IPS-18c (cell line): ENCODE measurements around the gene FANCI.

Source experiments
- H3K4me3 ChIP-seq: 2 replicates; pipeline ENCODE4 v1.7.0; 2013; ENCODE audit warnings: low read depth, mild to moderate bottlenecking, low read length, moderate library complexity; ENCODE audit not compliant: insufficient read depth
- H3K9me3 ChIP-seq: one replicate; pipeline ENCODE4 v1.6.1; 2013; ENCODE audit warnings: mild to moderate bottlenecking, low read length, moderate library complexity; ENCODE audit not compliant: control insufficient read depth, insufficient read depth

The FANCI gene

GRCh38 chr15:89361451-89362202, 117.8 kb downstream of the FANCI start:
- peaks cover 16% of the 10 kb centered on the region for H3K9me3 ChIP-seq
- H3K4me3 ChIP-seq, result no peak overlapping the region

GRCh38 chr15:89362203-89363101, 118.7 kb downstream of the FANCI start:
- peaks cover 16% of the 10 kb centered on the region for H3K9me3 ChIP-seq
- no peak overlapping the region; the same call in 1 of the 2 replicates for H3K4me3 ChIP-seq

DNA sequence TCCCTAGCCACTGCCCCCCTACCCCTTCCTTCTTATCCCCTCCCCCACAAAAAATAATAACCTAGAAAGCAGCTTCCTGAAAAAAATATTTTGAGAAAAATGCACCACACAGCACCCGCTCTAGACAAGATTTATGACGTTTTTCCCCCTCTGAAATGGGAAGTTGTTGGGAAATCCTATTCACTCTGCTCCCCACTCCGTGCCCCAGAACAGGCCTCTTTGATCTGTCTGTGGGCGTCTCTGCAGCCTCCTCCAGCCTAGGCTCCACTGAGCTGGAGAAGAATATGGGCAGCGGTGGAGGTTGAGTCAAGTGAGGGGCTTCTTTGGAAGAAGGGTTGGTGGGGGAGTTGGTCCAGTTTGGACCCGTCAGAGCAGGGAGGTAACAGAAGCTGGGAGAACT, 119.4 kb downstream of the FANCI start:
- peaks cover 16% of the 10 kb centered on the region for H3K9me3 ChIP-seq
- no peak overlapping the region for H3K4me3 ChIP-seq

DNA sequence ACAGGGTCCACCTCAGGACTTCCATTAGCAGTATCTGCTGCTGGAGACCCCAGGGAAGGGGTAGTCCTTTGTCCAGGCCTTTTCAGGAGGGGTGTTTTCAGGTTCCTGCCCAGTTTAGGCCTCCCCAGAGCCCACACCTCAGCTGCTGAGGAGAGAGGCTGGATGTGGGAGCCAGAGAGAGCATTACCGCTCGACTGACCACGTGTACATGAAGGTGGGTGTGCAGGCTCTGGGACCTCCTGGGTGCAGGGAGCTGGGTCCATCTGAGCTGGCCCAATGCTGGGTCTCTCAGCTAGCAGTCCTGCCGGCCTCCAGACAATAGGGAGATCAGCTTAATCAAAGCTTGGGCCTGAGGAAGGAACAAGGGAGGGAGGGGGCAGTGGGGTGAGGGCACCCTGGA, 120.0 kb downstream of the FANCI start:
- Histone ChIP-seq H3K9me3 (peaks cover 16% of the 10 kb centered on the region), H3K4me3 (no peak overlapping the region)

- no peak overlapping the region for H3K4me3 ChIP-seq
- peaks cover 14% of the 10 kb centered on the region for H3K9me3 ChIP-seq
Observed at GRCh38 chr15:89364341-89364740, 120.6 kb downstream of the FANCI start.

DNA sequence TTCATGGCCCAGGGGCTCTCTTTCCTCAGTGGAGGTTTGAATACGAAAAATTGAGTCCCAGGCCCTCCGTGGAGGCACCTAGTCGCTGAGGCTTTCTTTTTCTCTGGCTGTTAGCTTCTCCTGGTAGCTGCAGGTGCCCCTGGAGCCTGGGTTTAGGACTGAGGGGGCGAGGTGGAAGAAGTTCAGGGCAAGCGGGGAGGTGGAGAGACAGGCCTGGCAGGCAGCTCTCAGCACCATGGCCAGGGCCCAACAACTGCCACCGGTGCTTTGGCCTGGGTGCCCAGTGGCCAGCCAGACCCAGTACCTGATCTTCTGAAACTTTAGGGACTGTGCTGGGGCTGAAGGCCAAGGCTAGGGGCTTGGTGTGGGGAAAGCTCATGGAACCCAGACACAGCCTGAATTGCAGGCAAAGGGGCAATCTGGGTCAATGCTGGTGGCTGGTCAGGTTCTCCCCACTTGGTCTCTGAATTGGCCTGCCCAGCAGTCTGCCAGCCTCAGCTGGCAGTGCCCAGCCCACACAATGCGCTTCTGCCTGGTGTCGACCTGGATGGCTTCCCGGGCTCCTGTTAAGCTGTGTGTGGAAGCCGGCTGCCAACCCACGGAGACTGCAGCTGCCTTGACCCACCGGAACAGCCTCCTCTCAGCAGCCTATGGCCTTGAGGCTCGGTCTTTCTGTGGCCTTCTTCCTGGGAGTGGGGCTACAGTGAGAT, 121.1 kb downstream of the FANCI start:
- Histone ChIP-seq H3K9me3 (peaks cover 11% of the 10 kb centered on the region), H3K4me3 (no peak overlapping the region)

GRCh38 chr15:89365462-89366065, 121.8 kb downstream of the FANCI start:
- H3K9me3 ChIP-seq, result peaks cover 11% of the 10 kb centered on the region
- H3K4me3 ChIP-seq, result no peak overlapping the region
